Large intestine (tissue), 3 donors: ENCODE measurements around the gene SSX4. TPM values are rescaled to one million over a fixed set of nuclear protein-coding genes. Genes with fewer than 3 reads are reported as not detected.
"Not testable (repeated sequence)": the region's sequence is repeated elsewhere in the genome, so short reads cannot be mapped to it uniquely, and the experiment has no call there.

Source experiments
- DNase-seq, 2 donors: peaks; one replicate each; pipeline versions ENCODE4 v3.0.0 to v3.0.0-alpha.2; 2013
- H3K27ac ChIP-seq: one replicate; pipeline ENCODE4 v1.5.1; 2013; ENCODE audit warnings: low read length
- H3K27me3 ChIP-seq: 2 replicates; pipeline ENCODE4 v1.6.1; 2013; ENCODE audit warnings: low read length; ENCODE audit not compliant: control insufficient read depth, insufficient read depth
- H3K36me3 ChIP-seq: 2 replicates; pipeline ENCODE4 v1.6.1; 2013; ENCODE audit warnings: low read length; ENCODE audit not compliant: control insufficient read depth, insufficient read depth
- H3K4me1 ChIP-seq: one replicate; pipeline ENCODE4 v1.6.1; 2013; ENCODE audit warnings: low read length; ENCODE audit not compliant: control insufficient read depth, insufficient read depth
- H3K4me3 ChIP-seq: one replicate; pipeline ENCODE4 v1.5.1; 2013; ENCODE audit warnings: low read length
- H3K9me3 ChIP-seq: one replicate; pipeline ENCODE4 v1.6.1; 2013; ENCODE audit warnings: mild to moderate bottlenecking, low read depth, low read length, moderate library complexity; ENCODE audit not compliant: control insufficient read depth
- WGBS: methylation state at CpG from one replicate; pipeline ENCODE4 v1.1.5; 2013; ENCODE audit warnings: low lambda C conversion rate; ENCODE audit not compliant: insufficient coverage; 5-methylcytosine and 5-hydroxymethylcytosine counted together
- polyA plus RNA-seq: library from polyadenylated mRNA; unstranded; fragments of 120-200 nt; gene quantifications from one replicate; pipeline ENCODE4 v1.2.1, GENCODE V29; 2013

SSX4 gene
- polyA plus RNA-seq, 1 donor, result not detected

- H3K36me3 ChIP-seq, DNase-seq, H3K4me3 ChIP-seq, H3K27me3 ChIP-seq, H3K27ac ChIP-seq, H3K9me3 ChIP-seq, H3K4me1 ChIP-seq: not testable (repeated sequence)
- WGBS, result no CpG with 5 or more reads among the region's 12 CpGs
Measured at GRCh38 chrX:48427027-48427716, 43.8 kb downstream of the SSX4 start.

GRCh38 chrX:48429606-48430005 lies 46.3 kb downstream of the SSX4 start:
- not testable (repeated sequence) for H3K9me3 ChIP-seq, H3K27ac ChIP-seq, DNase-seq, H3K4me1 ChIP-seq, H3K27me3 ChIP-seq, H3K4me3 ChIP-seq, H3K36me3 ChIP-seq
- no CpG with 5 or more reads among the region's 5 CpGs for WGBS

GRCh38 chrX:48430166-48430565 lies 46.8 kb downstream of the SSX4 start:
- H3K4me1 ChIP-seq, H3K36me3 ChIP-seq, DNase-seq, H3K9me3 ChIP-seq, H3K27me3 ChIP-seq, H3K27ac ChIP-seq, H3K4me3 ChIP-seq: not testable (repeated sequence)
- WGBS, result no CpG with 5 or more reads among the region's 4 CpGs

- H3K36me3 ChIP-seq, H3K27ac ChIP-seq, H3K4me3 ChIP-seq, H3K27me3 ChIP-seq, DNase-seq, H3K4me1 ChIP-seq, H3K9me3 ChIP-seq: not testable (repeated sequence)
- no CpG with 5 or more reads among the region's 13 CpGs for WGBS
Measured at GRCh38 chrX:48433713-48434112, 50.4 kb downstream of the SSX4 start.

Other genes with a start within 250 kb of the SSX4 start
- gene SSX5, start 186.7 kb upstream of the SSX4 start, polyA plus RNA-seq, result not detected
- gene SSX1, start 128.1 kb upstream of the SSX4 start, polyA plus RNA-seq, result not detected
- not detected for gene SSX3, start 26.8 kb upstream of the SSX4 start, polyA plus RNA-seq
- gene SSX4B, start 28.4 kb downstream of the SSX4 start, polyA plus RNA-seq, result not detected
- gene SLC38A5, start 86.7 kb downstream of the SSX4 start, polyA plus RNA-seq, result 66.3 TPM
- gene FTSJ1, start 92.7 kb downstream of the SSX4 start, polyA plus RNA-seq, result 21.1 TPM
- gene PORCN, start 125.5 kb downstream of the SSX4 start, polyA plus RNA-seq, result 4.5 TPM
- gene EBP, start 138.3 kb downstream of the SSX4 start, polyA plus RNA-seq, result 110 TPM
- 8.0 TPM for gene TBC1D25, start 156.2 kb downstream of the SSX4 start, polyA plus RNA-seq
- 257 TPM for gene RBM3, start 190.9 kb downstream of the SSX4 start, polyA plus RNA-seq
- 107 TPM for gene WDR13, start 214.0 kb downstream of the SSX4 start, polyA plus RNA-seq